ENCODE results near the gene SLC18B1.

SLC18B1 gene

GRCh38 chr6:132736239-132736638 lies 62.2 kb downstream of the SLC18B1 start:
- DNase-seq = no peak

GRCh38 chr6:132734694-132735236 lies 63.7 kb downstream of the SLC18B1 start:
- no peak for DNase-seq

- no peak for DNase-seq
Measured at GRCh38 chr6:132733814-132734213, 64.6 kb downstream of the SLC18B1 start.

- DNase-seq = no peak
Measured at GRCh38 chr6:132733283-132733682, 65.2 kb downstream of the SLC18B1 start.

GRCh38 chr6:132731086-132731485 lies 67.4 kb downstream of the SLC18B1 start:
- DNase-seq = no peak

- DNase-seq = no peak
Measured at GRCh38 chr6:132730560-132730959, 67.9 kb downstream of the SLC18B1 start.

GRCh38 chr6:132728616-132729015 lies 69.8 kb downstream of the SLC18B1 start:
- no peak for DNase-seq

- no peak for DNase-seq
Measured at GRCh38 chr6:132726608-132726975, 71.8 kb downstream of the SLC18B1 start.

GRCh38 chr6:132725947-132726607 lies 72.4 kb downstream of the SLC18B1 start:
- DNase-seq = no peak

GRCh38 chr6:132725471-132725870 lies 73.0 kb downstream of the SLC18B1 start:
- no peak for DNase-seq

- DNase-seq = no peak
Measured at GRCh38 chr6:132719736-132720448, 78.5 kb downstream of the SLC18B1 start.

All from KG1 (cell line).